Ovary (tissue), 9 donors: ENCODE data around the gene NKX6-1. TPM values are rescaled to one million over a fixed set of nuclear protein-coding genes. Genes with fewer than 3 reads are reported as not detected.

ENCODE experiments used
- DNase-seq, 5 donors: peaks; one replicate each; pipeline ENCODE4 v3.0.0-alpha.2; 2019 to 2020
- H3K27ac ChIP-seq, 2 donors: fragments of 200-600 bp; one replicate each; pipeline versions ENCODE4 v1.5.1 to v1.8.0; 2019 to 2022
- H3K27me3 ChIP-seq: fragments of 200-600 bp; one replicate; pipeline ENCODE4 v1.8.0; 2022
- H3K36me3 ChIP-seq: fragments of 200-600 bp; sonication (generic); one replicate; pipeline ENCODE4 v1.5.1; 2019
- H3K4me1 ChIP-seq: one replicate; pipeline ENCODE4 v1.8.1; 2013; ENCODE audit warnings: mild to moderate bottlenecking, moderate library complexity; ENCODE audit not compliant: insufficient read depth
- H3K4me3 ChIP-seq: fragments of 200-600 bp; sonication (generic); one replicate; pipeline ENCODE4 v1.5.1; 2017
- H3K9me3 ChIP-seq, 2 donors: fragments of 200-600 bp in 1 of 2; sonication (generic) in 1 of 2; one replicate each; pipeline versions ENCODE4 v1.5.1 to v1.8.1; 2013 to 2019; ENCODE audit warnings: mild to moderate bottlenecking in 1 of 2, moderate library complexity in 1 of 2
- CTCF ChIP-seq, 3 donors: fragments of 450-650 bp in 2 of 3; fragments of 200-600 bp in 1 of 3; IDR thresholded peaks; one replicate each; pipeline versions ENCODE4 v1.5.1 to v1.8.0; 2016 to 2022; ENCODE audit warnings: antibody characterized with exemption in 3 of 3, mild to moderate bottlenecking in 1 of 3
- EP300 ChIP-seq: sonication (generic); formaldehyde crosslinking; IDR thresholded peaks from one replicate; pipeline ENCODE4 v1.6.1; 2017; ENCODE audit warnings: antibody characterized with exemption
- POLR2A ChIP-seq: fragments of 450-650 bp; IDR thresholded peaks from one replicate; pipeline ENCODE4 v1.6.1; 2017; ENCODE audit warnings: antibody characterized with exemption, mild to moderate bottlenecking, moderate library complexity
- WGBS, 3 donors: extraction: QIAGEN DNeasy Blood & Tissue Kit in 1 of 3; methylation state at CpG; one replicate each; pipeline versions ENCODE4 v1.1.5 to v1.1.7; 2013 to 2017; 5-methylcytosine and 5-hydroxymethylcytosine counted together
- intact Hi-C, 4 donors: fragments of 100-400 bp; cut with DNase I; formaldehyde crosslinking; loops; one replicate each; pipeline versions ENCODE4 v1.11.0 to v1.15.1; 2022 to 2023
- polyA plus RNA-seq, 2 donors: library from polyadenylated mRNA; stranded (reverse); fragments of 200-250 nt in 1 of 2; fragments of 350-450 nt in 1 of 2; fragmentation: Illumina TruSeq in 1 of 2; extraction: RNeasy Lipid Tissue Mini Kit (QIAGEN cat#74804) in 1 of 2; gene quantifications; one replicate each; pipeline ENCODE4 v1.2.3, GENCODE V29; 2013 to 2014
- total RNA-seq, 7 donors: library from RNA; depleted of rRNA in 2 of 7; stranded (reverse); fragments of >200 nt in 2 of 7; fragmentation: NEBNext Ultra II Directional in 3 of 7; extraction: Animal tissue kit (Norgen Biotek cat#: 25700) in 3 of 7; gene quantifications; one replicate each; pipeline versions ENCODE4 v1.1.0 to v1.2.4, GENCODE V29; 2016 to 2023
- donor health status: DM: no; HTN: no; CAD: no; lungs with moderate emphysema.
- donor health status: DM: no; HTN: no; CAD: no.
- donor health status: Bipolar disorder and iron deficiency.
- donor health status: DM: yes; HTN: yes; CAD: no.
- donor health status: DM: no; HTN: no; CAD: no.
- donor health status: DM: yes; HTN: yes; CAD: no.

The NKX6-1 gene
- total and polyA plus RNA-seq, 9 donors = 0.04 to 0.40 (median 0.14) TPM; not detected in 3

- Histone ChIP-seq H3K27ac (no peak overlapping the region), H3K36me3 (no peaks in the 10 kb centered on the region), H3K4me3 (no peak overlapping the region), H3K9me3 (no peaks in the 10 kb centered on the region), H3K27me3 (peaks cover 3% of the 10 kb centered on the region), H3K4me1 (peaks cover 2% of the 10 kb centered on the region)
- TF ChIP-seq CTCF (IDR thresholded peaks at IDR 0.05) (no peak), EP300 (no peak)
- intact Hi-C loops = loop anchor here in 1 of 4 donors (10.0 kb wide), 1 partner anchor 859 kb away; no protein-coding TSS in a partner anchor
- WGBS, 3 donors = 9 to 14% (median 9%) methylated on average over 19 of the region's 19 CpGs
- no peak for DNase-seq
These were observed 4.7 kb upstream of the NKX6-1 start for GRCh38 chr4:84503495-84504437.

- peaks cover 3% of the 10 kb centered on the region for H3K27me3 ChIP-seq
- no peak overlapping the region for H3K27ac ChIP-seq
- intact Hi-C loops = loop anchor here in 1 of 4 donors (10.0 kb wide), 1 partner anchor 858 kb away; no protein-coding TSS in a partner anchor
- 11 to 14% (median 12%) methylated on average over 18 of the region's 18 CpGs for WGBS, 3 donors
- no peak overlapping the region for H3K4me3 ChIP-seq
- no peaks in the 10 kb centered on the region for H3K9me3 ChIP-seq
- TF ChIP-seq POLR2A (no peak), CTCF (IDR thresholded peaks at IDR 0.05) (no peak), EP300 (no peak)
- no peaks in the 10 kb centered on the region for H3K36me3 ChIP-seq
- no peak for DNase-seq
- H3K4me1 ChIP-seq = peaks cover 7% of the 10 kb centered on the region
These were observed 3.9 kb upstream of the NKX6-1 start for GRCh38 chr4:84502955-84503373.

GRCh38 chr4:84502333-84502954, 3.4 kb upstream of the NKX6-1 start:
- Histone ChIP-seq H3K4me1 (peaks cover 12% of the 10 kb centered on the region), H3K27me3 (peaks cover 3% of the 10 kb centered on the region), H3K4me3 (no peak overlapping the region), H3K27ac (no peak overlapping the region), H3K9me3 (no peaks in the 10 kb centered on the region), H3K36me3 (no peaks in the 10 kb centered on the region)
- DNase-seq = no peak
- no peak for TF ChIP-seq POLR2A
- TF ChIP-seq EP300 = no peak
- no peak for TF ChIP-seq CTCF (IDR thresholded peaks at IDR 0.05)
- 16 to 18% (median 18%) methylated on average over 14 of the region's 14 CpGs for WGBS, 3 donors
- intact Hi-C loops = loop anchor here in 1 of 4 donors (10.0 kb wide), 1 partner anchor 858 kb away; no protein-coding TSS in a partner anchor

GRCh38 chr4:84501721-84502267, 2.7 kb upstream of the NKX6-1 start:
- TF ChIP-seq CTCF (IDR thresholded peaks at IDR 0.05) (no peak), EP300 (no peak), POLR2A (no peak)
- no peak for DNase-seq
- peaks cover 13% of the 10 kb centered on the region for H3K4me1 ChIP-seq
- intact Hi-C loops = loop anchor here in 1 of 4 donors (10.0 kb wide), 1 partner anchor 857 kb away; no protein-coding TSS in a partner anchor
- 5 to 8% (median 7%) methylated on average over 27 to 33 of the region's 33 CpGs for WGBS, 3 donors
- H3K27me3 ChIP-seq = peaks cover 3% of the 10 kb centered on the region
- H3K9me3 ChIP-seq = peaks cover 0 to under 1% of the 10 kb centered on the region in 2 donors
- no peak overlapping the region for H3K4me3 ChIP-seq
- H3K36me3 ChIP-seq = no peaks in the 10 kb centered on the region
- H3K27ac ChIP-seq = no peak overlapping the region
